ENCODE data around the gene PRPF6. TPM values are rescaled to one million over a fixed set of nuclear protein-coding genes. Genes with fewer than 3 reads are reported as not detected.
A peak's percentile ranks its signal among the peaks of the same experiment; 100 is the strongest.

The PRPF6 gene
- total and polyA plus RNA-seq, 2 of the 13 experiments (the other 11 are each of a cell fraction or from before 2014, with no cell fraction given) = 63.7 to 101 TPM

- TF ChIP-seq ZNF704 (CRISPR knock-in tag; IDR thresholded peaks at IDR 0.05; ENCODE audit: borderline replicate concordance) (peak; percentile 61; the same call in 1 of the 2 replicates), TFDP2 (CRISPR knock-in tag; IDR thresholded peaks at IDR 0.05) (peak; percentile 75), KDM3A (CRISPR knock-in tag; IDR thresholded peaks at IDR 0.05; ENCODE audit: low read depth) (peak; percentile 84; the same call in 1 of the 2 replicates), AGO1 (IDR thresholded peaks at IDR 0.05; ENCODE audit: low read depth, low read length, poor library complexity, severe bottlenecking) (peak; percentile 81), ZNF816 (CRISPR knock-in tag; IDR thresholded peaks at IDR 0.05; ENCODE audit: borderline replicate concordance) (no peak), FOXO1 (CRISPR knock-in tag; IDR thresholded peaks at IDR 0.05) (0 out of 2 replicates have a peak, but pooled peaks have one; percentile 10), ZNF546 (CRISPR knock-in tag; conservative IDR thresholded peaks at IDR 0.05) (no peak), RBAK (CRISPR knock-in tag; IDR thresholded peaks at IDR 0.05) (no peak; the same call in 1 of the 2 replicates), PAWR (CRISPR knock-in tag; IDR thresholded peaks at IDR 0.05; ENCODE audit: borderline replicate concordance) (no peak), ZFY (CRISPR knock-in tag; IDR thresholded peaks at IDR 0.05) (peak; percentile 87), FOSL1 (CRISPR knock-in tag; IDR thresholded peaks at IDR 0.05; ENCODE audit: borderline replicate concordance) (no peak), ZNF766 (CRISPR knock-in tag; IDR thresholded peaks at IDR 0.05; ENCODE audit: borderline replicate concordance) (no peak), ZNF777 (CRISPR knock-in tag; IDR thresholded peaks at IDR 0.05) (no peak), ZMYM4 (CRISPR knock-in tag; IDR thresholded peaks at IDR 0.05) (peak; percentile 77; the same call in 1 of the 2 replicates), ZNF614 (CRISPR knock-in tag; IDR thresholded peaks at IDR 0.05; ENCODE audit: borderline replicate concordance) (peak; percentile 78; the same call in 1 of the 2 replicates), ETS1 (CRISPR knock-in tag; IDR thresholded peaks at IDR 0.05) (no peak), E2F2 (CRISPR knock-in tag; IDR thresholded peaks at IDR 0.05; ENCODE audit: borderline replicate concordance) (no peak), ZNF335 (CRISPR knock-in tag; IDR thresholded peaks at IDR 0.05) (peak; percentile 83; the same call in 1 of the 2 replicates), ZKSCAN1 (IDR thresholded peaks at IDR 0.05; ENCODE audit: low read length) (no peak), TOPORS (CRISPR knock-in tag; IDR thresholded peaks at IDR 0.05) (no peak), JDP2 (CRISPR knock-in tag; IDR thresholded peaks at IDR 0.05; ENCODE audit: borderline replicate concordance) (no peak), HOXA7 (CRISPR knock-in tag; IDR thresholded peaks at IDR 0.05) (no peak), TRAFD1 (CRISPR knock-in tag; IDR thresholded peaks at IDR 0.05; ENCODE audit: borderline replicate concordance) (peak; percentile 93; the same call in 1 of the 2 replicates), TSC22D2 (CRISPR knock-in tag; IDR thresholded peaks at IDR 0.05; ENCODE audit: borderline replicate concordance) (peak; percentile 31; the same call in 1 of the 2 replicates)
These were observed 55.0 kb downstream of the PRPF6 start, which contains the start of gene C20orf204 (continued) for GRCh38 chr20:64035933-64036345.

Measured in HepG2 (cell line).